GM19023 (cell line): ENCODE data around the gene LRRK1.

Source experiments
- ATAC-seq: cut with Tn5 transposase; IDR thresholded peaks from one replicate; pipeline ENCODE4 v1.9.1; 2021; ENCODE audit warnings: mild to moderate bottlenecking, moderate library complexity; ENCODE audit not compliant: unreplicated experiment

The LRRK1 gene

GRCh38 chr15:100890051-100890720, 29.0 kb upstream of the LRRK1 start:
- ATAC-seq: no peak

- ATAC-seq: no peak
Measured at GRCh38 chr15:100890850-100891249, 28.3 kb upstream of the LRRK1 start.

- ATAC-seq: no peak
Measured at GRCh38 chr15:100891307-100892012, 27.7 kb upstream of the LRRK1 start.

- ATAC-seq: no peak
Measured at GRCh38 chr15:100892013-100892355, 27.2 kb upstream of the LRRK1 start.

- ATAC-seq: no peak
Measured at GRCh38 chr15:100893261-100893963, 25.7 kb upstream of the LRRK1 start.

- no peak for ATAC-seq
Measured at GRCh38 chr15:100893964-100894295, 25.2 kb upstream of the LRRK1 start.

- ATAC-seq: no peak
Measured at GRCh38 chr15:100895721-100896120, 23.4 kb upstream of the LRRK1 start.

GRCh38 chr15:100897221-100898151, 21.7 kb upstream of the LRRK1 start:
- ATAC-seq: no peak

GRCh38 chr15:100898152-100898490, 21.0 kb upstream of the LRRK1 start:
- ATAC-seq: no peak

- no peak for ATAC-seq
Measured at GRCh38 chr15:100898661-100899462, 20.3 kb upstream of the LRRK1 start.

- ATAC-seq: no peak
Measured at GRCh38 chr15:100899601-100900000, 19.6 kb upstream of the LRRK1 start.

- ATAC-seq: no peak
Measured at GRCh38 chr15:100900136-100900794, 18.9 kb upstream of the LRRK1 start.

- no peak for ATAC-seq
Measured at GRCh38 chr15:100900795-100901169, 18.4 kb upstream of the LRRK1 start.

- no peak for ATAC-seq
Measured at GRCh38 chr15:100901296-100901695, 17.9 kb upstream of the LRRK1 start.

- no peak for ATAC-seq
Measured at GRCh38 chr15:100901702-100902435, 17.3 kb upstream of the LRRK1 start.

GRCh38 chr15:100902436-100903167, 16.6 kb upstream of the LRRK1 start:
- no peak for ATAC-seq

GRCh38 chr15:100903168-100903554, 16.0 kb upstream of the LRRK1 start:
- ATAC-seq: no peak

- ATAC-seq: no peak
Measured at GRCh38 chr15:100905850-100906249, 13.3 kb upstream of the LRRK1 start.

- ATAC-seq: no peak
Measured at GRCh38 chr15:100908466-100908865, 10.7 kb upstream of the LRRK1 start.
